Measurements from ENCODE around the gene HPSE2. TPM values are rescaled to one million over a fixed set of nuclear protein-coding genes. Genes with fewer than 3 reads are reported as not detected.
"Not testable (repeated sequence)": the region's sequence is repeated elsewhere in the genome, so short reads cannot be mapped to it uniquely, and the experiment has no call there.

The HPSE2 gene
- total RNA-seq, 4 donors from 2014 or later: 0.57 to 3.6 (median 1.5) TPM

DNA sequence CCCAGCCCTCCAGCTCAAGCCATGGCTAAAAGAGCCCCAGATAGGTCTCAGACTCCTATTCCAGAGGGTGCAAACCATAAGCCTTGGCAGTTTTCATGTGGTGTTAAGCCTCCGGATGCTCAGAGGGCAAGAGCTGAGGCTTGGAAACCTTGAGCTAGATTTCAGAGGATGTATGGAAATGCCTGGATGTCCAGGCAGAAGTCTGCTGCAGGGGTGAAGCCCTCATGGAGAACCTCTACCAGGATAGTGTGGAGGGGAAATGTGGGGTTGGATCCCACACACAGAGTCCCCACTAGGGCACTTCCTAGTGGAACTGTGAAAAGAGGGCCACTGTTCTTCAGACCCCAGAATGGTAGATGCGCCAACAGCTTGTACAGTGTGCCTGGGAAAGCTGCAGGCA lies 13.2 kb upstream of the HPSE2 start:
- DNase-seq (ENCODE audit: low spot score in 2 of 2): no peak
- no peak for TF ChIP-seq POLR2A (IDR thresholded peaks at IDR 0.05)
- TF ChIP-seq, protein P1, sequence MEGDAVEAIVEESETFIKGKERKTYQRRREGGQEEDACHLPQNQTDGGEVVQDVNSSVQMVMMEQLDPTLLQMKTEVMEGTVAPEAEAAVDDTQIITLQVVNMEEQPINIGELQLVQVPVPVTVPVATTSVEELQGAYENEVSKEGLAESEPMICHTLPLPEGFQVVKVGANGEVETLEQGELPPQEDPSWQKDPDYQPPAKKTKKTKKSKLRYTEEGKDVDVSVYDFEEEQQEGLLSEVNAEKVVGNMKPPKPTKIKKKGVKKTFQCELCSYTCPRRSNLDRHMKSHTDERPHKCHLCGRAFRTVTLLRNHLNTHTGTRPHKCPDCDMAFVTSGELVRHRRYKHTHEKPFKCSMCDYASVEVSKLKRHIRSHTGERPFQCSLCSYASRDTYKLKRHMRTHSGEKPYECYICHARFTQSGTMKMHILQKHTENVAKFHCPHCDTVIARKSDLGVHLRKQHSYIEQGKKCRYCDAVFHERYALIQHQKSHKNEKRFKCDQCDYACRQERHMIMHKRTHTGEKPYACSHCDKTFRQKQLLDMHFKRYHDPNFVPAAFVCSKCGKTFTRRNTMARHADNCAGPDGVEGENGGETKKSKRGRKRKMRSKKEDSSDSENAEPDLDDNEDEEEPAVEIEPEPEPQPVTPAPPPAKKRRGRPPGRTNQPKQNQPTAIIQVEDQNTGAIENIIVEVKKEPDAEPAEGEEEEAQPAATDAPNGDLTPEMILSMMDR (IDR thresholded peaks at IDR 0.05): no peak
- intact Hi-C loops (cut with DNase I; ENCODE audit: low total_unique reads): loop anchor here (10.0 kb wide), 1 partner anchor 784 kb away; no protein-coding TSS in a partner anchor
- 42 to 45% methylated on average over 2 of the region's 2 CpGs for WGBS, 2 donors
- H3K4me3 ChIP-seq (ENCODE audit: low read depth, poor library complexity, severe bottlenecking): no peak overlapping the region

DNA sequence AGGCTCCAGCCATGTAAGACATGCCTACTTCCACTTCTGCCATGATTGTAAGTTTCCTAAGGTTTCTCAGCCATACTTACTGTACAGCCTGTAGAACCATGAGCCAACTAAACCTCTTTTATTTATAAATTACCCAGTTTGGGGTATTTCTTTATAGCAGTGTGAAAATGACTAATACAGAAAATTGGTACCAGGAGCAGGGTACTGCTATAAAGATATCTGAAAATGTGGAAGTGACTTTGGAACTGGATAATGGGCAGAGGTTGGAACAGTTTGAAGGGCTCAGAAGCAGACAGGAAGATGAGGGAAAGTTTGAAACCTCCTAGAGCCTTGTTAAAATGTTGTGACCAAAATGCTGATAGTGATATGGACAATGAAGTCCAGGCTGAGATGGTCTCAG lies 12.2 kb upstream of the HPSE2 start:
- DNase-seq (ENCODE audit: low spot score in 2 of 2); H3K4me3 ChIP-seq (ENCODE audit: low read depth, poor library complexity, severe bottlenecking): not testable (repeated sequence)
- intact Hi-C loops (cut with DNase I; ENCODE audit: low total_unique reads): loop anchor here (10.0 kb wide), 1 partner anchor 783 kb away; no protein-coding TSS in a partner anchor

GRCh38 chr10:99236627-99237309 lies 1.1 kb upstream of the HPSE2 start:
- TF ChIP-seq, protein P1 (IDR thresholded peaks at IDR 0.05): no peak
- TF ChIP-seq POLR2A (IDR thresholded peaks at IDR 0.05): no peak
- no peak for DNase-seq (ENCODE audit: low spot score in 2 of 2)
- whole genome bisulfite sequencing, 2 donors: 58 to 61% methylated on average over 25 of the region's 25 CpGs
- H3K4me3 ChIP-seq (ENCODE audit: low read depth, poor library complexity, severe bottlenecking): no peak overlapping the region
- intact Hi-C loops (cut with DNase I; ENCODE audit: low total_unique reads): no loop called here

GRCh38 chr10:99234791-99235657 lies 628 bp downstream of the HPSE2 start:
- intact Hi-C loops (cut with DNase I; ENCODE audit: low total_unique reads): no loop called here
- WGBS, 2 donors: 2 to 6% methylated on average over 17 of the region's 17 CpGs
- no peak for DNase-seq (ENCODE audit: low spot score in 2 of 2)
- TF ChIP-seq, protein P1 (IDR thresholded peaks at IDR 0.05): no peak
- TF ChIP-seq POLR2A (IDR thresholded peaks at IDR 0.05): no peak
- H3K4me3 ChIP-seq (ENCODE audit: low read depth, poor library complexity, severe bottlenecking): no peak overlapping the region

GRCh38 chr10:99234041-99234790 lies 1.4 kb downstream of the HPSE2 start:
- H3K4me3 ChIP-seq (ENCODE audit: low read depth, poor library complexity, severe bottlenecking): peak overlapping the region; percentile 31
- peak; percentile 41 to 90 for DNase-seq (ENCODE audit: low spot score in 2 of 2)
- intact Hi-C loops (cut with DNase I; ENCODE audit: low total_unique reads): no loop called here
- TF ChIP-seq, protein P1 (IDR thresholded peaks at IDR 0.05): no peak
- TF ChIP-seq POLR2A (IDR thresholded peaks at IDR 0.05): no peak
- 1% methylated on average over 48 to 49 of the region's 49 CpGs for WGBS, 2 donors

GRCh38 chr10:99233689-99234037 lies 2.0 kb downstream of the HPSE2 start:
- TF ChIP-seq POLR2A (IDR thresholded peaks at IDR 0.05): no peak
- TF ChIP-seq, protein P1 (IDR thresholded peaks at IDR 0.05): no peak
- no peak for DNase-seq (ENCODE audit: low spot score in 2 of 2)
- intact Hi-C loops (cut with DNase I; ENCODE audit: low total_unique reads): no loop called here
- 8 to 9% methylated on average over 18 of the region's 18 CpGs for WGBS, 2 donors
- H3K4me3 ChIP-seq (ENCODE audit: low read depth, poor library complexity, severe bottlenecking): no peak overlapping the region
